Activated T-cell treated with anti-CD3 and anti-CD28 coated beads for 24 hours (primary cell): ENCODE measurements around the gene SLC43A3.
"Not testable (repeated sequence)": the region's sequence is repeated elsewhere in the genome, so short reads cannot be mapped to it uniquely, and the experiment has no call there.

Experiments used
- DNase-seq: peaks from one replicate; pipeline ENCODE4 v3.0.0-alpha.2; 2020; ENCODE audit warnings: low read depth

Gene SLC43A3

DNA sequence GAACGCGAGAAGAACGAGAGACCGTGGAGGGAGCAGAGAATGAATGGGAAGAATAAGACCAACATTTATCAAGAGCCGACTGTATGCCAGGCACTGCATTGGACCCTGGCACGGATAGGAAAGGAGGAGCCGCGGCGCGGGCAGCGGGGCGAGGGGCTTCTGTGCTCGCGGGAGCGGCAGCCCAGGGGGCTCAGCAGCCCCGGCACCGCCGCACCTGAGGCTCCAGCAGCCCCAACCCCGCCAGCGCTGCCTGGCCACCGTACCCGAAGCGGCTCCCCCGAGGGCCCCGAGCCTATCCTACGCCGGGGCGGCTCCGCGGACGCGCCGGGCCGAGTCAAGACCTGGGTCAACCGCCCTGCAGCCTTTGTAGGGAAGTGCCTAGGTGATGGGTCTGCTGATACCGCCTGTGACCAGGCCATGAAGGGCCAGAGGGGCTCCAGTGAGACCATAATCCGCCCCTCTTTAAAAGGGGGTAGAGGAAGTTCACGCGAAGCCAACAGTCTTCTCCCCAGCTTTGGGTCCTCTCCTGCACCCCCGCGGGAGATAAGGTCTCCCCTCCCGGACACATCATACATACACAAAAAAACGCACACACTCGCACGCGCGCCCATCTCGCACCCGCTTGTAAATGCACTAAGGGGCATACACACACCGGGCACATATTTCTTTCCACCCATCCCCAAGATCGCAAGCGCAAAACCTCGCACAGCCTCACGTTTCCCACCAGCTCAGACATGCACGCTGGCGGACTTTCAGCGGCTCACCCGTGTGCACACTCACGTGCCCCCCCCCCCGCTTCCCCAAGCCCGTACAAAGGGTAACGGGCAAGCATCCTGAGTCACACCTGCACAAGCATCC lies 32.5 kb upstream of the SLC43A3 start:
- no peak for DNase-seq

GRCh38 chr11:57458410-57459163 lies 31.7 kb upstream of the SLC43A3 start:
- DNase-seq = no peak

DNA sequence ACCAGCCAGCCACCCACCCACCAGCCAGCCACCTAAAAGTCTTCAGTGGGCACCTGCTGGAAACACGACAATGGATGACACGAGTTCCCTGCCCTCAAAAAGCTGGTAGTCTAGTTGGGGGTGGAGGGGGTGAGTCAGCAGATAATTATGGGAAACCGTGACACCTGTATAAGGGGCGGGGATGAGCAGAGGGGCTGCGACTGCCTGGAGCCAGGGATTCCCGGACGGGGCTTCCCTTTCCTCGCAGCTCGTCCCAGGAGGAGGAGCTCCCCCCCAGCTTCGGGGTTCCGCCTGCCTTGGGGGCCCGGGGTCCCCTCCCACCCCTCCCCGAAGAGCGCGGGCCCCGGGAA lies 31.1 kb upstream of the SLC43A3 start:
- no peak for DNase-seq

GRCh38 chr11:57457643-57458023 lies 30.7 kb upstream of the SLC43A3 start:
- no peak for DNase-seq

- DNase-seq = peak; percentile 66
Measured at GRCh38 chr11:57456960-57457642, 30.2 kb upstream of the SLC43A3 start.

DNA sequence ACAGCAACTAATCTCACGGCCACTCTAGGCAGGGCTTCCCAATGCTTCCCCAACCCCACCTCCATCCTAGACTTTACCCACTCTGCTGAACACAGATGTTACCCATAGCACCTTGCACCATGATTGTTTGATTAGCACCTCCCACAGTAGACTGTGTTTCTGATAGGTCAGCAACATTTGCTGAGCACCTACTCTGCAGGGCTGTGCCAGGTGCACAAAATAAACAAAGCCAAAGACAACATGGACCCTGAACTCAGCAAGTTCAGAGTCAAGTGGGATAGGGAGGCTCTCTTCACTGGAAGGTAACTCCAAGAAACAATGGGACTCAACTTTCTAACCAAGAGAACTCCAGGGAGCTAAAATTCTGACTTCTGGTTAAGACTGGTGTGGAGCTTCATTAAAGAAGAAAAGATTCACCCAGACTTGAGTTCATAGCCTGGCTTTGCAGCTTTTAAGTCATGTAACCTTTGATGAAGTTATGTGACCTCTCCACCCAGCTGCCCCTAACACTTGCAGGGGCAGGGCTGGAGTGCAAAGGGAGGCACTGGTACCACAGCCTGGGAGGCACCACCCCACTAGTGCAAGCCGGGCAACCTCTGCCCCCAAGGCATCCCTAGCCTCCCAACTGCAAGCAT lies 26.7 kb upstream of the SLC43A3 start:
- no peak for DNase-seq

DNA sequence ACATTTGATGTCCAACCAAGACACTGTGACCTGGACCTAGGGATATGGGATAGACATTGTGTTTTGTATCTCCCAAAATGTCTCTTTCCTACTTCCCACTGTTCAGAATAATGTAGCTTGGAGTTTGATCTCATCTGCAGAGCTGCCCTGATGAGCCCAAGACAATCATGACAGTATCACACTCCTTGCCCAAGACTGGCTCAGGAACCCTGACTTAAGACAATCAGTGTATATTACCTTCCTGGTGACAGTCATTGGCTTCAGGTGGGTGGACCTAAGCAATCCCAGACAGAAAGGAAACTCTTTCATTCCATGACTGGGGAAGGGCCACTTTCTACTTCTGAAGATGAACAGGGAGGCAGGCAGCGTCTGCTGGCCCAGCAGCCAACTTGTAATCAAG lies 19.1 kb upstream of the SLC43A3 start:
- no peak for DNase-seq

- DNase-seq = not testable (repeated sequence)
Measured at GRCh38 chr11:57445122-57445394, 18.1 kb upstream of the SLC43A3 start.

- DNase-seq = no peak
Measured at GRCh38 chr11:57444362-57445121, 17.6 kb upstream of the SLC43A3 start.

GRCh38 chr11:57440744-57441414 lies 14.0 kb upstream of the SLC43A3 start:
- no peak for DNase-seq

DNA sequence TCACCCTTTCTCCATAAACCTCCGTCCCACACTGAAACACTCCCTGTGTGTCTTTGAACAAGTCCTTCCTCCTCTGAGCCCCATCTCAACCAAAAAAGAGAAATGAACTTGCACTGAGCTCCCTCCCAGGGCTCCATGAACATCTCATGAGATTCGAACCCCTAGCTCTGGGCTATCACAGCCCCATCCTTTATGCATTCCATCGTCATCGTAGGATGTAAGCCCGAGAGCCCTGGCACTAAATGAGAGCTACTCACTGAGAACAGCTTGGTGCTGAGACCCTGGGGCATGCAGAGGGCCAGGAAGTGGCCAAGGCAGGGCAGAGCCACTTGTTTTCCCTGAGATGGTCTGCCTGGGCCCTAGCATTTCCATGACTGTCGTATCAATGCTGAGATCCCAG lies 12.9 kb upstream of the SLC43A3 start:
- no peak for DNase-seq

- no peak for DNase-seq
Measured at GRCh38 chr11:57438345-57439285, 11.7 kb upstream of the SLC43A3 start.

DNA sequence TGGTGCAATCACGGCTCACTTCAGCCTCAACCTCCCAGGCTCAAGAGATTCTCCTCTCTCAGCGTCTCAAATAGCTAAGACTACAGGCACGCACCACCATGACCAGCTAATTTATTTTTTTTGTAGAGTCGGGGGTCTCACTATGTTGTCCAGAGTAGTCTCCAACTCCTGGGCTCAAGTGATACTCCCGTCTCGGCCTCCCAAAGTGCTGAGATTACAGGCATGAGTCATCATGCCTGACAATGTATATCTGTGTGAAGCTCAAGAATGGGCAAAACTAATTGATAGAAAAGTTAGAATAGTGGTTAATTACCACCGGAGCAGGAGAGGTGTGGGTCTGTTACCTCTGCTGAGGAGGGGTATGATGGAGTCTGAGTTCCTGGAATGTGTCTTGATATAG lies 9.1 kb upstream of the SLC43A3 start:
- no peak for DNase-seq

DNA sequence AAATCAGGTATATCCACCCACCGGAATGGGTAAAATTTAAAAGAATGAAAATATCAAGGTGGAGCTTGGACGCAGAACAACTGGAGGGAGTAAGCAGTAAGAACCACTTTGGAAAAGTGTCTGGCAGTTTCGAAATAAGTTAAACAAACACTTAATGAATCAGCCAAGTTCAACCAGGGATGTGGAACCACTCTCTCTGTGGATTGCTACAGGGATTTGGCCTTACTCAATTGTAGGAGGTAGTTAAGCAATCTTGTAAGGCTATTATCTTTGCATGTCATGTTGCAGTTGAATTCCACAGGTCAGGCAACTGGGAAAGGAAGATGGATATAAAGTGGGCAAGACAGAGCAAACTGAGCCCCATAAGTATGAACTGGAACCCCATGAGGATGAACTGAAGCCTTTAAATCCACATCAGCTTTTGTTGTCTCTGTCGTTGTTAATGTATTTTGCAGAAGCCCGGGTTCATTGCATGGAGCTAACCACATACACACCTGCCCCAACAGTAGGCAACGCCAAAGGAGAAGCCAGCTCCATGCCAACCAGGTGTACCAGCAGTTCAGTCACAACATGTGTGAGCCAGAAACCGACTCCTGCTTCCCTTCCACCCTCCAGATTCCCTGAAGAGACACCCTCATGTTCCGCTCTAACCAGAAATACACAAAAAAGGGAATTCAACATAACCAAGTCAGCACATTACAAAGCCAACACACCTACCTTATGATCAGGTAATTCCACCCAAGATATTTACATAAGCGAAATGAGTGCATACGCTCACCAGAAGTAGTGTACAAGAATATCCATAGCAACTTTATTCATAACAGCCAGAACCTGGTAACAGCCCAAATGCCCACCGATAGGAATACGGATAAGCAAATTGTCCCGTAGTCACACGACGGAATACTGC lies 8.0 kb upstream of the SLC43A3 start:
- no peak for DNase-seq

- DNase-seq = peak; percentile 12
Measured at GRCh38 chr11:57432714-57433163, 5.8 kb upstream of the SLC43A3 start.

DNA sequence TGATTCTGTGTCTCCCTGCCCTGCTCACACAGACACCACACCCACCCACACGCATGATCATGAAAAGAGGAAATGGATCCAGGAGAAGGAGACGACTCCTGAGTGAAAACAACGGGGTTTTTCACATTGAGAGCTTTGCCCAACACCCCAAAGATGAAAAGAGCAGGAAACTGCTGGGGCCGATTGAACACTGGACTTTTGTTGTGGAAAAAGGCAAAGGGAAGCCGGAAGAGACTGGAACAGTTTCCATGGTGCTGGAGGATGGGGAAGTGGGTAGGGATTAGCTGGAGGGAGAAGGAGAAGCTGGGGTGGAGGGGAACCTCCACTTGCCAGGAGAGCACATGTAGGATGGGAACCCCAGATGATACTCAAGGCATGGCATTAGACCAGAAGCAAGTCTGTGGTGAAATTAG lies 5.2 kb upstream of the SLC43A3 start:
- DNase-seq = no peak

DNA sequence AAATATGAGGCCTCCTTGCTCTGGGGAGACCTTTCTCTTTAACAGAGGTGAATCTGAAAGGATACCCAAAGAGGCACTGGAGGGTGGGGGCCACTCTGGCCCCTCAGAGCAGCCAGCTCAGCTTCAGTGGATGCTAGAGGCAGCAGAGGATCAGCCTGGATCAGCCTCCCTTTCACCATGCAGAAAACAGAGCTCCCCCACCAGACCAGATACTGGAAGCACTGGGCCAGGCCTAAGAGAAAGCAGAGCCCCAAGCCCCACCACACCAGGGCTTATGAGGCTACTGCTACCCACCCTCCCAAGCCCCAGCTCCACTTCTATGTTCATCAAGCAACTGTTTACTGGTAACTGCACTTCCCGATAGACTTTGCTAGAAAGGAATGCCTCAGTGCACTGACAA lies 4.0 kb upstream of the SLC43A3 start:
- DNase-seq = no peak

- no peak for DNase-seq
Measured at GRCh38 chr11:57429946-57430345, 3.0 kb upstream of the SLC43A3 start.

GRCh38 chr11:57428643-57429042 lies 1.7 kb upstream of the SLC43A3 start:
- DNase-seq = no peak
